Nephron progenitor cell (in vitro differentiated cells): Measurements from ENCODE around the gene PCSK5.

Experiments
- DNase-seq: peaks from one replicate; pipeline ENCODE4 v3.0.0; 2021
- H3K27ac Mint-ChIP-seq: 2 replicates; pipeline ENCODE4 v1.8.0; 2021; ENCODE audit warnings: mild to moderate bottlenecking, moderate library complexity, mixed read lengths
- H3K27me3 Mint-ChIP-seq: 2 replicates; pipeline ENCODE4 v1.8.0; 2021; ENCODE audit warnings: mild to moderate bottlenecking, low read depth, mixed read lengths; ENCODE audit not compliant: poor library complexity
- H3K36me3 Mint-ChIP-seq: 2 replicates; pipeline ENCODE4 v1.8.0; 2021; ENCODE audit warnings: low read depth, mixed read lengths
- H3K4me1 Mint-ChIP-seq: 2 replicates; pipeline ENCODE4 v1.8.0; 2021; ENCODE audit warnings: mixed read lengths
- H3K4me3 Mint-ChIP-seq: 2 replicates; pipeline ENCODE4 v1.8.0; 2021; ENCODE audit warnings: mild to moderate bottlenecking, moderate library complexity, mixed read lengths
- H3K9me3 Mint-ChIP-seq: 2 replicates; pipeline ENCODE4 v1.8.0; 2021; ENCODE audit warnings: mild to moderate bottlenecking, moderate library complexity, mixed read lengths
- CTCF ChIP-seq: fragments of 200-600 bp; sonication (generic); IDR thresholded peaks from 2 replicates; pipeline ENCODE4 v1.5.0; 2021; ENCODE audit warnings: antibody characterized with exemption

The PCSK5 gene

GRCh38 chr9:76365028-76365427 lies 474.6 kb downstream of the PCSK5 start:
- H3K4me3 Mint-ChIP-seq = no peak overlapping the region
- peaks cover 6% of the 10 kb centered on the region for H3K27me3 Mint-ChIP-seq
- no peak overlapping the region for H3K27ac Mint-ChIP-seq
- no peaks in the 10 kb centered on the region for H3K9me3 Mint-ChIP-seq
- TF ChIP-seq CTCF = no peak
- H3K4me1 Mint-ChIP-seq = peaks cover 16% of the 10 kb centered on the region
- no peak for DNase-seq
- no peaks in the 10 kb centered on the region for H3K36me3 Mint-ChIP-seq

- no peak for TF ChIP-seq CTCF
- DNase-seq = no peak
- no peak overlapping the region for H3K27ac Mint-ChIP-seq
Observed at GRCh38 chr9:76366275-76366674, 475.8 kb downstream of the PCSK5 start.

GRCh38 chr9:76369583-76369982 lies 479.1 kb downstream of the PCSK5 start:
- Mint-ChIP-seq H3K4me3 (no peak overlapping the region), H3K9me3 (no peaks in the 10 kb centered on the region), H3K27me3 (peaks cover 6% of the 10 kb centered on the region), H3K27ac (peak overlapping the region; percentile 87), H3K4me1 (peaks cover 31% of the 10 kb centered on the region), H3K36me3 (no peaks in the 10 kb centered on the region)
- DNase-seq = peak; percentile 8
- no peak for TF ChIP-seq CTCF

More at GRCh38 chr9:76366275-76366674, 475.8 kb downstream of the PCSK5 start:
- peaks cover 6% of the 10 kb centered on the region for H3K27me3 Mint-ChIP-seq
- no peaks in the 10 kb centered on the region for H3K9me3 Mint-ChIP-seq
- no peak overlapping the region for H3K4me3 Mint-ChIP-seq
- H3K4me1 Mint-ChIP-seq = peaks cover 21% of the 10 kb centered on the region
- no peaks in the 10 kb centered on the region for H3K36me3 Mint-ChIP-seq

- DNase-seq = no peak
- no peaks in the 10 kb centered on the region for H3K36me3 Mint-ChIP-seq
- H3K4me1 Mint-ChIP-seq = peaks cover 40% of the 10 kb centered on the region
- TF ChIP-seq CTCF = no peak
- H3K9me3 Mint-ChIP-seq = no peaks in the 10 kb centered on the region
- peaks cover 6% of the 10 kb centered on the region for H3K27me3 Mint-ChIP-seq
- H3K4me3 Mint-ChIP-seq = no peak overlapping the region
- H3K27ac Mint-ChIP-seq = no peak overlapping the region
Observed at GRCh38 chr9:76370396-76371023, 480.0 kb downstream of the PCSK5 start.

- peaks cover 44% of the 10 kb centered on the region for H3K4me1 Mint-ChIP-seq
- H3K9me3 Mint-ChIP-seq = no peaks in the 10 kb centered on the region
- H3K27ac Mint-ChIP-seq = no peak overlapping the region
- no peak overlapping the region for H3K4me3 Mint-ChIP-seq
- H3K36me3 Mint-ChIP-seq = no peaks in the 10 kb centered on the region
- no peak for TF ChIP-seq CTCF
- DNase-seq = no peak
- H3K27me3 Mint-ChIP-seq = peaks cover 6% of the 10 kb centered on the region
Observed at GRCh38 chr9:76371901-76372300, 481.4 kb downstream of the PCSK5 start.

GRCh38 chr9:76372336-76372735 lies 481.9 kb downstream of the PCSK5 start:
- no peak for DNase-seq
- TF ChIP-seq CTCF = no peak
- Mint-ChIP-seq H3K4me3 (no peak overlapping the region), H3K27me3 (peaks cover 6% of the 10 kb centered on the region), H3K9me3 (no peaks in the 10 kb centered on the region), H3K27ac (no peak overlapping the region), H3K36me3 (no peaks in the 10 kb centered on the region), H3K4me1 (peaks cover 44% of the 10 kb centered on the region)
